GM23338 (cell line): Measurements from ENCODE around the gene DHPS. TPM values are rescaled to one million over a fixed set of nuclear protein-coding genes. Genes with fewer than 3 reads are reported as not detected.

Source experiments
- ATAC-seq: fragments of 200-7000 bp; cut with Tn5 transposase; 3 replicates; pipeline ENCODE4 v1.9.1; 2020
- DNase-seq: peaks from one replicate; pipeline ENCODE4 v3.0.0-alpha.2; 2015; ENCODE audit warnings: low spot score
- H2AFZ ChIP-seq: fragments of 200-600 bp; sonication (generic); 2 replicates; pipeline ENCODE4 v1.8.0; 2016; ENCODE audit warnings: antibody characterized with exemption, mild to moderate bottlenecking, moderate library complexity
- H3F3A ChIP-seq: fragments of 200-600 bp; sonication (generic); replicated peaks from 2 replicates; pipeline ENCODE4 v1.8.0; 2017; ENCODE audit warnings: antibody characterized with exemption, mixed run types, low read depth
- H3K27ac ChIP-seq: fragments of 200-600 bp; sonication (generic); 2 replicates; pipeline ENCODE4 v1.6.1; 2016; ENCODE audit warnings: low read depth
- H3K27me3 ChIP-seq: fragments of 200-600 bp; sonication (generic); 2 replicates; pipeline ENCODE4 v1.8.0; 2016; ENCODE audit warnings: mild to moderate bottlenecking, mixed run types, moderate library complexity; ENCODE audit not compliant: insufficient read depth
- H3K36me3 ChIP-seq: fragments of 200-600 bp; sonication (generic); 2 replicates; pipeline ENCODE4 v1.8.0; 2016; ENCODE audit warnings: mild to moderate bottlenecking; ENCODE audit not compliant: insufficient read depth
- H3K4me1 ChIP-seq: fragments of 200-600 bp; sonication (generic); 2 replicates; pipeline ENCODE4 v1.8.0; 2016; ENCODE audit warnings: mild to moderate bottlenecking, moderate library complexity; ENCODE audit not compliant: insufficient read depth
- H3K4me2 ChIP-seq: fragments of 200-600 bp; sonication (generic); 2 replicates; pipeline ENCODE4 v1.7.1; 2017; ENCODE audit warnings: mixed run types
- H3K4me3 ChIP-seq: fragments of 200-600 bp; sonication (generic); 2 replicates; pipeline ENCODE4 v1.6.1; 2016; ENCODE audit warnings: mixed run types
- H3K79me2 ChIP-seq: fragments of 200-600 bp; sonication (generic); replicated peaks from 2 replicates; pipeline ENCODE4 v1.8.0; 2017; ENCODE audit warnings: mild to moderate bottlenecking; ENCODE audit not compliant: insufficient read depth
- H3K9me2 ChIP-seq: fragments of 200-600 bp; sonication (generic); 2 replicates; pipeline ENCODE4 v1.8.0; 2017; ENCODE audit not compliant: insufficient read depth
- H4K20me1 ChIP-seq: fragments of 200-600 bp; sonication (generic); replicated peaks from 2 replicates; pipeline ENCODE4 v1.8.0; 2017; ENCODE audit warnings: mild to moderate bottlenecking; ENCODE audit not compliant: insufficient read depth
- H3K27ac Mint-ChIP-seq: 2 replicates; pipeline ENCODE4 v1.8.0; 2020; ENCODE audit warnings: inconsistent platforms, mild to moderate bottlenecking, moderate library complexity, mixed read lengths
- H3K27me3 Mint-ChIP-seq: 3 replicates; pipeline ENCODE4 v1.8.0; 2022; ENCODE audit warnings: low read depth, mild to moderate bottlenecking, moderate library complexity, mixed read lengths, inconsistent platforms; ENCODE audit not compliant: insufficient read depth, poor library complexity
- H3K36me3 Mint-ChIP-seq: 3 replicates; pipeline ENCODE4 v1.8.0; 2021; ENCODE audit warnings: low read depth, mild to moderate bottlenecking, inconsistent platforms, moderate library complexity, mixed read lengths
- H3K4me1 Mint-ChIP-seq: 3 replicates; pipeline ENCODE4 v1.8.0; 2020; ENCODE audit warnings: mild to moderate bottlenecking, inconsistent platforms, mixed read lengths
- H3K4me3 Mint-ChIP-seq: 3 replicates; pipeline ENCODE4 v1.8.0; 2021; ENCODE audit warnings: moderate library complexity, mild to moderate bottlenecking, inconsistent platforms, mixed read lengths
- H3K9me3 Mint-ChIP-seq: 3 replicates; pipeline ENCODE4 v1.8.0; 2020; ENCODE audit warnings: moderate library complexity, mild to moderate bottlenecking, inconsistent platforms, mixed read lengths
- EZH2 ChIP-seq: fragments of 200-600 bp; sonication (generic); IDR thresholded peaks from one replicate; pipeline ENCODE4 v1.8.0; 2017; ENCODE audit warnings: antibody characterized with exemption, mild to moderate bottlenecking, low read depth; ENCODE audit not compliant: unreplicated experiment
- NANOG ChIP-seq: IDR thresholded peaks from 2 replicates; pipeline ENCODE4 v1.6.1; 2016; ENCODE audit warnings: antibody characterized with exemption, borderline replicate concordance
- POLR2AphosphoS5 ChIP-seq: IDR thresholded peaks from 2 replicates; pipeline ENCODE4 v1.6.1; 2016; ENCODE audit warnings: antibody characterized with exemption, low read depth
- ZNF331 ChIP-seq: fragments of 250-450 bp; sonication (Bioruptor Pico); IDR thresholded peaks from 2 replicates; pipeline ENCODE4 v1.5.0; 2020; ENCODE audit warnings: low read depth, mild to moderate bottlenecking, moderate library complexity
- polyA plus RNA-seq: library from polyadenylated mRNA; unstranded; fragments of >200 nt; fragmentation: Nextera tagmentation; extraction: Ambion mirVana; gene quantifications from 2 replicates; pipeline ENCODE4 v1.2.1, GENCODE V29; 2016
- total RNA-seq: library from RNA; depleted of rRNA; stranded (reverse); fragments of >200 nt; shearing (Covaris generic); gene quantifications from 2 replicates; pipeline ENCODE4 v1.2.3, GENCODE V29; 2014
- TF ChIP-seq, protein P1 (sequence below): fragments of 250-450 bp; sonication (Bioruptor Pico); IDR thresholded peaks from 2 replicates; pipeline ENCODE4 v1.5.0; 2020; ENCODE audit warnings: mild to moderate bottlenecking, moderate library complexity
- TF ChIP-seq, protein P2 (sequence below), 2 experiments: fragments of 200-600 bp in 1 of 2; sonication (generic) in 1 of 2; conservative IDR thresholded peaks; 2 replicates each; pipeline versions ENCODE4 v1.5.1 to v1.6.1; 2016 to 2017; ENCODE audit warnings: antibody characterized with exemption in 2 of 2, low read depth in 2 of 2, mild to moderate bottlenecking in 2 of 2, moderate library complexity in 1 of 2
- TF ChIP-seq, protein P3 (sequence below): IDR thresholded peaks from 2 replicates; pipeline ENCODE4 v1.6.1; 2016; ENCODE audit warnings: antibody characterized with exemption

DHPS gene
- total and polyA plus RNA-seq, 2 experiments from 2014 or later = 85.4 to 126 TPM

DNA sequence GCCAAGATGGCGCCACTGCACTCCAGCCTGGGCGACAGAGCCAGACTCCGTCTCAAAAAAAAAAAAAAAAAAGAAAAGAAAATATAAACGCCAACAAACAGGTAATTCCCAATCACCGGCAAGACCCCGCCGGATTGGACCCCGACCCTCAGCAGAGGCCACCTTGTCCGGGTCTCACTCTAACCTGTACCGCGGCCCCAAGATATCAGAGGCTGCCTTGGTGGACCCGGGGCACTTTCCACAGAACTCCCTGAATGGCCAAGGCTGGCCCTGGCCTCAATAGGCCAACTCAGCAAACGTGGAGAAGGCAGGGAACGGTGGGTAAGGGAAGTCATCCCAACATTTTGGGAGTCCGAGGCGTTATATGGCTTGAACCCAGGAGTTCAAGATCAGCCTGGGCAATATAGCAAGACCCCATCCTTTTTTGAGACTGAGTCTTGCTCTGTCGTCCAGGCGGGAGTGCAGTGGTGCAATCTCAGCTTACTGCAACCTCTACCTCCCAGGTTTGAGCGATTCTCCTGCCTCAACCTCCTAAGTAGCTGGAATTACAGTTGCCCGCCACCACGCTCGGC lies 43.0 kb downstream of the DHPS start:
- TF ChIP-seq, protein P1, sequence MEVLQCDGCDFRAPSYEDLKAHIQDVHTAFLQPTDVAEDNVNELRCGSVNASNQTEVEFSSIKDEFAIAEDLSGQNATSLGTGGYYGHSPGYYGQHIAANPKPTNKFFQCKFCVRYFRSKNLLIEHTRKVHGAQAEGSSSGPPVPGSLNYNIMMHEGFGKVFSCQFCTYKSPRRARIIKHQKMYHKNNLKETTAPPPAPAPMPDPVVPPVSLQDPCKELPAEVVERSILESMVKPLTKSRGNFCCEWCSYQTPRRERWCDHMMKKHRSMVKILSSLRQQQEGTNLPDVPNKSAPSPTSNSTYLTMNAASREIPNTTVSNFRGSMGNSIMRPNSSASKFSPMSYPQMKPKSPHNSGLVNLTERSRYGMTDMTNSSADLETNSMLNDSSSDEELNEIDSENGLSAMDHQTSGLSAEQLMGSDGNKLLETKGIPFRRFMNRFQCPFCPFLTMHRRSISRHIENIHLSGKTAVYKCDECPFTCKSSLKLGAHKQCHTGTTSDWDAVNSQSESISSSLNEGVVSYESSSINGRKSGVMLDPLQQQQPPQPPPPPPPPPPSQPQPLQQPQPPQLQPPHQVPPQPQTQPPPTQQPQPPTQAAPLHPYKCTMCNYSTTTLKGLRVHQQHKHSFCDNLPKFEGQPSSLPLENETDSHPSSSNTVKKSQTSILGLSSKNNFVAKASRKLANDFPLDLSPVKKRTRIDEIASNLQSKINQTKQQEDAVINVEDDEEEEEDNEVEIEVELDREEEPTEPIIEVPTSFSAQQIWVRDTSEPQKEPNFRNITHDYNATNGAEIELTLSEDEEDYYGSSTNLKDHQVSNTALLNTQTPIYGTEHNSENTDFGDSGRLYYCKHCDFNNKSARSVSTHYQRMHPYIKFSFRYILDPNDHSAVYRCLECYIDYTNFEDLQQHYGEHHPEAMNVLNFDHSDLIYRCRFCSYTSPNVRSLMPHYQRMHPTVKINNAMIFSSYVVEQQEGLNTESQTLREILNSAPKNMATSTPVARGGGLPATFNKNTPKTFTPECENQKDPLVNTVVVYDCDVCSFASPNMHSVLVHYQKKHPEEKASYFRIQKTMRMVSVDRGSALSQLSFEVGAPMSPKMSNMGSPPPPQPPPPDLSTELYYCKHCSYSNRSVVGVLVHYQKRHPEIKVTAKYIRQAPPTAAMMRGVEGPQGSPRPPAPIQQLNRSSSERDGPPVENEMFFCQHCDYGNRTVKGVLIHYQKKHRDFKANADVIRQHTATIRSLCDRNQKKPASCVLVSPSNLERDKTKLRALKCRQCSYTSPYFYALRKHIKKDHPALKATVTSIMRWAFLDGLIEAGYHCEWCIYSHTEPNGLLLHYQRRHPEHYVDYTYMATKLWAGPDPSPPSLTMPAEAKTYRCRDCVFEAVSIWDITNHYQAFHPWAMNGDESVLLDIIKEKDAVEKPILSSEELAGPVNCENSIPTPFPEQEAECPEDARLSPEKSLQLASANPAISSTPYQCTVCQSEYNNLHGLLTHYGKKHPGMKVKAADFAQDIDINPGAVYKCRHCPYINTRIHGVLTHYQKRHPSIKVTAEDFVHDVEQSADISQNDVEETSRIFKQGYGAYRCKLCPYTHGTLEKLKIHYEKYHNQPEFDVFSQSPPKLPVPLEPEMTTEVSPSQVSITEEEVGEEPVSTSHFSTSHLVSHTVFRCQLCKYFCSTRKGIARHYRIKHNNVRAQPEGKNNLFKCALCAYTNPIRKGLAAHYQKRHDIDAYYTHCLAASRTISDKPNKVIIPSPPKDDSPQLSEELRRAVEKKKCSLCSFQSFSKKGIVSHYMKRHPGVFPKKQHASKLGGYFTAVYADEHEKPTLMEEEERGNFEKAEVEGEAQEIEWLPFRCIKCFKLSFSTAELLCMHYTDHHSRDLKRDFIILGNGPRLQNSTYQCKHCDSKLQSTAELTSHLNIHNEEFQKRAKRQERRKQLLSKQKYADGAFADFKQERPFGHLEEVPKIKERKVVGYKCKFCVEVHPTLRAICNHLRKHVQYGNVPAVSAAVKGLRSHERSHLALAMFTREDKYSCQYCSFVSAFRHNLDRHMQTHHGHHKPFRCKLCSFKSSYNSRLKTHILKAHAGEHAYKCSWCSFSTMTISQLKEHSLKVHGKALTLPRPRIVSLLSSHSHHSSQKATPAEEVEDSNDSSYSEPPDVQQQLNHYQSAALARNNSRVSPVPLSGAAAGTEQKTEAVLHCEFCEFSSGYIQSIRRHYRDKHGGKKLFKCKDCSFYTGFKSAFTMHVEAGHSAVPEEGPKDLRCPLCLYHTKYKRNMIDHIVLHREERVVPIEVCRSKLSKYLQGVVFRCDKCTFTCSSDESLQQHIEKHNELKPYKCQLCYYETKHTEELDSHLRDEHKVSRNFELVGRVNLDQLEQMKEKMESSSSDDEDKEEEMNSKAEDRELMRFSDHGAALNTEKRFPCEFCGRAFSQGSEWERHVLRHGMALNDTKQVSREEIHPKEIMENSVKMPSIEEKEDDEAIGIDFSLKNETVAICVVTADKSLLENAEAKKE (CRISPR knock-in tag) = no peak
- no peak for TF ChIP-seq EZH2
- TF ChIP-seq, protein P2, sequence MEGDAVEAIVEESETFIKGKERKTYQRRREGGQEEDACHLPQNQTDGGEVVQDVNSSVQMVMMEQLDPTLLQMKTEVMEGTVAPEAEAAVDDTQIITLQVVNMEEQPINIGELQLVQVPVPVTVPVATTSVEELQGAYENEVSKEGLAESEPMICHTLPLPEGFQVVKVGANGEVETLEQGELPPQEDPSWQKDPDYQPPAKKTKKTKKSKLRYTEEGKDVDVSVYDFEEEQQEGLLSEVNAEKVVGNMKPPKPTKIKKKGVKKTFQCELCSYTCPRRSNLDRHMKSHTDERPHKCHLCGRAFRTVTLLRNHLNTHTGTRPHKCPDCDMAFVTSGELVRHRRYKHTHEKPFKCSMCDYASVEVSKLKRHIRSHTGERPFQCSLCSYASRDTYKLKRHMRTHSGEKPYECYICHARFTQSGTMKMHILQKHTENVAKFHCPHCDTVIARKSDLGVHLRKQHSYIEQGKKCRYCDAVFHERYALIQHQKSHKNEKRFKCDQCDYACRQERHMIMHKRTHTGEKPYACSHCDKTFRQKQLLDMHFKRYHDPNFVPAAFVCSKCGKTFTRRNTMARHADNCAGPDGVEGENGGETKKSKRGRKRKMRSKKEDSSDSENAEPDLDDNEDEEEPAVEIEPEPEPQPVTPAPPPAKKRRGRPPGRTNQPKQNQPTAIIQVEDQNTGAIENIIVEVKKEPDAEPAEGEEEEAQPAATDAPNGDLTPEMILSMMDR (conservative IDR thresholded peaks at IDR 0.05; ENCODE audit: low read depth in 2 of 2) = no peak
- TF ChIP-seq NANOG = no peak
- TF ChIP-seq, protein P3, sequence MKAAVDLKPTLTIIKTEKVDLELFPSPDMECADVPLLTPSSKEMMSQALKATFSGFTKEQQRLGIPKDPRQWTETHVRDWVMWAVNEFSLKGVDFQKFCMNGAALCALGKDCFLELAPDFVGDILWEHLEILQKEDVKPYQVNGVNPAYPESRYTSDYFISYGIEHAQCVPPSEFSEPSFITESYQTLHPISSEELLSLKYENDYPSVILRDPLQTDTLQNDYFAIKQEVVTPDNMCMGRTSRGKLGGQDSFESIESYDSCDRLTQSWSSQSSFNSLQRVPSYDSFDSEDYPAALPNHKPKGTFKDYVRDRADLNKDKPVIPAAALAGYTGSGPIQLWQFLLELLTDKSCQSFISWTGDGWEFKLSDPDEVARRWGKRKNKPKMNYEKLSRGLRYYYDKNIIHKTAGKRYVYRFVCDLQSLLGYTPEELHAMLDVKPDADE = no peak
- TF ChIP-seq ZNF331 (CRISPR knock-in tag) = no peak
- TF ChIP-seq POLR2AphosphoS5 = no peak
- H3K4me1 Mint-ChIP-seq = no peaks in the 10 kb centered on the region; the same call in 2 of the 3 replicates
- no peak overlapping the region for H3K4me2 ChIP-seq
- H2AFZ ChIP-seq = no peak overlapping the region
- DNase-seq = no peak
- no peaks in the 10 kb centered on the region for H3K36me3 Mint-ChIP-seq
- ATAC-seq = no peak
- no peaks in the 10 kb centered on the region for H3K27me3 ChIP-seq
- no peaks in the 10 kb centered on the region for H3K36me3 ChIP-seq
- H3K79me2 ChIP-seq = no peaks in the 10 kb centered on the region
- no peaks in the 10 kb centered on the region; the same call in 1 of the 2 replicates for H3K9me2 ChIP-seq
- no peak overlapping the region for H3K4me3 ChIP-seq
- 0 out of 2 replicates have a peak, but pooled peaks cover 5% of the 10 kb centered on the region for H3F3A ChIP-seq
- no peak overlapping the region for H3K4me3 Mint-ChIP-seq
- H3K27me3 Mint-ChIP-seq = peaks cover 18% of the 10 kb centered on the region
- peaks cover 2% of the 10 kb centered on the region; the same call in 2 of the 3 replicates for H3K9me3 Mint-ChIP-seq
- no peak overlapping the region for H3K27ac ChIP-seq
- no peak overlapping the region for H3K27ac Mint-ChIP-seq
- H4K20me1 ChIP-seq = no peaks in the 10 kb centered on the region
- no peaks in the 10 kb centered on the region for H3K4me1 ChIP-seq
